ENCODE results near the gene SPATA9.

DNA sequence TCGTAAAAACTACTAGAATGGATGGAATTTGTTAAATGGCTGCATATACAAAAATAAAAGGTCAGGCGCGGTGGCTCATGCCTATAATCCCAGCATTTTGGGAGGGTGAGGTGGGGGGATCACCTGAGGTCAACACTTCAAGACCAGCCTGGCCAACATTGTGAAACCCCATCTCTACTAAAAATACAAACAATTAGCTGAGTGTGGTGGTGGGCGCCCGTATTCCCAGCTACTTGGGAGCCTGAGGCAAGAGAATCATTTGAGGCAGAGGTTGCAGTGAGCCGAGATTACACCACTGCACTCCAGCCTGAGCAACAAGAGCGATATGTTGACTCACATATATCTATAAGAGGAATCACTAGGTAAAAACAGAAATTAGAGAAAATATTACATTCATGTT, 72.2 kb downstream of the SPATA9 start:
- TF ChIP-seq, protein P1, sequence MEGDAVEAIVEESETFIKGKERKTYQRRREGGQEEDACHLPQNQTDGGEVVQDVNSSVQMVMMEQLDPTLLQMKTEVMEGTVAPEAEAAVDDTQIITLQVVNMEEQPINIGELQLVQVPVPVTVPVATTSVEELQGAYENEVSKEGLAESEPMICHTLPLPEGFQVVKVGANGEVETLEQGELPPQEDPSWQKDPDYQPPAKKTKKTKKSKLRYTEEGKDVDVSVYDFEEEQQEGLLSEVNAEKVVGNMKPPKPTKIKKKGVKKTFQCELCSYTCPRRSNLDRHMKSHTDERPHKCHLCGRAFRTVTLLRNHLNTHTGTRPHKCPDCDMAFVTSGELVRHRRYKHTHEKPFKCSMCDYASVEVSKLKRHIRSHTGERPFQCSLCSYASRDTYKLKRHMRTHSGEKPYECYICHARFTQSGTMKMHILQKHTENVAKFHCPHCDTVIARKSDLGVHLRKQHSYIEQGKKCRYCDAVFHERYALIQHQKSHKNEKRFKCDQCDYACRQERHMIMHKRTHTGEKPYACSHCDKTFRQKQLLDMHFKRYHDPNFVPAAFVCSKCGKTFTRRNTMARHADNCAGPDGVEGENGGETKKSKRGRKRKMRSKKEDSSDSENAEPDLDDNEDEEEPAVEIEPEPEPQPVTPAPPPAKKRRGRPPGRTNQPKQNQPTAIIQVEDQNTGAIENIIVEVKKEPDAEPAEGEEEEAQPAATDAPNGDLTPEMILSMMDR (IDR thresholded peaks at IDR 0.05; ENCODE audit: low read depth, low read length, missing input control) = no peak
- TF ChIP-seq JUND (IDR thresholded peaks at IDR 0.05) = no peak
- TF ChIP-seq, protein P2, sequence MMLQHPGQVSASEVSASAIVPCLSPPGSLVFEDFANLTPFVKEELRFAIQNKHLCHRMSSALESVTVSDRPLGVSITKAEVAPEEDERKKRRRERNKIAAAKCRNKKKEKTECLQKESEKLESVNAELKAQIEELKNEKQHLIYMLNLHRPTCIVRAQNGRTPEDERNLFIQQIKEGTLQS (IDR thresholded peaks at IDR 0.05) = no peak
- TF ChIP-seq, protein P3, sequence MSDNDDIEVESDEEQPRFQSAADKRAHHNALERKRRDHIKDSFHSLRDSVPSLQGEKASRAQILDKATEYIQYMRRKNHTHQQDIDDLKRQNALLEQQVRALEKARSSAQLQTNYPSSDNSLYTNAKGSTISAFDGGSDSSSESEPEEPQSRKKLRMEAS (IDR thresholded peaks at IDR 0.05) = no peak
- TF ChIP-seq, protein P4, sequence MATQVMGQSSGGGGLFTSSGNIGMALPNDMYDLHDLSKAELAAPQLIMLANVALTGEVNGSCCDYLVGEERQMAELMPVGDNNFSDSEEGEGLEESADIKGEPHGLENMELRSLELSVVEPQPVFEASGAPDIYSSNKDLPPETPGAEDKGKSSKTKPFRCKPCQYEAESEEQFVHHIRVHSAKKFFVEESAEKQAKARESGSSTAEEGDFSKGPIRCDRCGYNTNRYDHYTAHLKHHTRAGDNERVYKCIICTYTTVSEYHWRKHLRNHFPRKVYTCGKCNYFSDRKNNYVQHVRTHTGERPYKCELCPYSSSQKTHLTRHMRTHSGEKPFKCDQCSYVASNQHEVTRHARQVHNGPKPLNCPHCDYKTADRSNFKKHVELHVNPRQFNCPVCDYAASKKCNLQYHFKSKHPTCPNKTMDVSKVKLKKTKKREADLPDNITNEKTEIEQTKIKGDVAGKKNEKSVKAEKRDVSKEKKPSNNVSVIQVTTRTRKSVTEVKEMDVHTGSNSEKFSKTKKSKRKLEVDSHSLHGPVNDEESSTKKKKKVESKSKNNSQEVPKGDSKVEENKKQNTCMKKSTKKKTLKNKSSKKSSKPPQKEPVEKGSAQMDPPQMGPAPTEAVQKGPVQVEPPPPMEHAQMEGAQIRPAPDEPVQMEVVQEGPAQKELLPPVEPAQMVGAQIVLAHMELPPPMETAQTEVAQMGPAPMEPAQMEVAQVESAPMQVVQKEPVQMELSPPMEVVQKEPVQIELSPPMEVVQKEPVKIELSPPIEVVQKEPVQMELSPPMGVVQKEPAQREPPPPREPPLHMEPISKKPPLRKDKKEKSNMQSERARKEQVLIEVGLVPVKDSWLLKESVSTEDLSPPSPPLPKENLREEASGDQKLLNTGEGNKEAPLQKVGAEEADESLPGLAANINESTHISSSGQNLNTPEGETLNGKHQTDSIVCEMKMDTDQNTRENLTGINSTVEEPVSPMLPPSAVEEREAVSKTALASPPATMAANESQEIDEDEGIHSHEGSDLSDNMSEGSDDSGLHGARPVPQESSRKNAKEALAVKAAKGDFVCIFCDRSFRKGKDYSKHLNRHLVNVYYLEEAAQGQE (IDR thresholded peaks at IDR 0.05) = no peak

Data from liver (tissue), 3 donors.